Measurements from ENCODE around the gene GUCA2B. TPM values are rescaled to one million over a fixed set of nuclear protein-coding genes. Genes with fewer than 3 reads are reported as not detected.

Gene GUCA2B
- total RNA-seq, 1 donor from 2014 or later, result not detected

DNA sequence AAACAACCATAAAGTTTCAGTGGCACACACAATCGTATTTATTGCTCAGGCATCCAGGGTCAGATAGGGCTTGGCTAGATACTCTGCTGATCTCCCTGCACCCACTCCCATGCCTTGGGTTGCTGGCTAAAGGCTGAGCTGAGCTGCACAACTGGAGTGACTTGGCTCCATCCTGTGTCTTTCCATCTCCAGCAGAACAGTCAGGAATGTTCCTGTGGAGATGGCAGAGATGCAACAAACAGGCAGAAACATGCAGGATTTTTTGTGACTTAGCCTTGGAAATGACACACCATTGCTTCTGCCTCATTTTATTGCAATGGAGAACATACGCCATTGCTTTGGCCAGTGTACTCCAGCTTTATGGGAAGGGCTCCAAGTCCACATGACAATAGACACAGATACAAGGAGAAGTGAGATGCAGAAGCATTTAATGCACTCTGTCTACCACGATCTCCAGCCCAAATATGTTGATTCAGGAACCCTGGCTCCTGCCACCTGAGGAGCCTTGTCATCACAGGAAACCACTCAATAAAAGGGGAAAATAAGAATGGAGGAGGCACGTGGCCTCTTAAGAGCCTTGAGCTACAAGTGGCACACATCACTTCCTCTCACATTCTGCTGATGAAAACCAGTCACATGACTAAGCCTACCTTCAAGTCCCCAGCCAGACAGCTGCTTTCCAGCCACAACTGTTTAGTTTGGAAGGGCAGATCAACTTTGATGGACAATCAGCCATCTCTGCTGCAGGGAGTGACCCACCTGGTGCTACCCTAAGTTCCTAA lies 10.1 kb upstream of the GUCA2B start:
- DNase-seq (ENCODE audit: low spot score in 2 of 2) (no peak), FAIRE-seq (no peak)

DNA sequence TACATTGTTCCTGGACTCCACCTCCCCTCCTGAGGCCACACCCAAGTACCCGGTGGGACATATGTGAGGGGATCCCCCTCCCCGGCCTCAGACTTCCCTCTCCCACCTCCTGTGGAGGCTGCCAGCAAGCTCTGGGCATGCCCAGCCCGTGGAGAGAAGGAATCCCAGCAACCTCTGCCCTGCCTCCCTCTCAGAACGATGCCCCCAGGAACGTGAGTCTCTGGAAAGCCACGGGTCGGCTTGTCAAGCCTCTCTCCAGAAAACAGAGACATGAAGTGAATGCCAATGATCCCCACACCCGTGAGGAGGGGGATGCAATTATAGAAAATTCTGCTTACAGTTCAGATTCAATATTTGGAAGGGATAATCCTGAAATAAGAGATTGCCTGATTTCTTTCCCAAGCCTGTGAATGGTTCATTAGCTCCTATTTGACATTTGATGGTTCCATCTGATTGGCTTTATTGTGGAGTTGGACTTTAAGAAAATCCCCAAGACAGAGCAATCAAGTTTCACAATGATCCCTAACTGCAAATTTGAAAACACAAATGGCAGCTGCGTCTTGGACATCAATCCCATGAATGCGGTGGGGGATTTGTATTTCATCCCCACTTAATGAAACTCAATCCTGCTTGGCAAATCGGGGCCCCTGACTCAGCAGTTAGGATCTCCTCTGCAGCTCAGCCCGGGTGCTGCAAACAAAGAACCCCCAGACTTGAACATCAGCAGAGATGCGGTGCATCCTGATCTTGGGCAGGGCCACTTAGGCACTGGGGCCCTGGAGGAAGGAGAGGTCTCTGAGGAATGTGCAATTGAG lies 9.1 kb upstream of the GUCA2B start:
- FAIRE-seq (no peak), DNase-seq (ENCODE audit: low spot score in 2 of 2) (no peak)

DNA sequence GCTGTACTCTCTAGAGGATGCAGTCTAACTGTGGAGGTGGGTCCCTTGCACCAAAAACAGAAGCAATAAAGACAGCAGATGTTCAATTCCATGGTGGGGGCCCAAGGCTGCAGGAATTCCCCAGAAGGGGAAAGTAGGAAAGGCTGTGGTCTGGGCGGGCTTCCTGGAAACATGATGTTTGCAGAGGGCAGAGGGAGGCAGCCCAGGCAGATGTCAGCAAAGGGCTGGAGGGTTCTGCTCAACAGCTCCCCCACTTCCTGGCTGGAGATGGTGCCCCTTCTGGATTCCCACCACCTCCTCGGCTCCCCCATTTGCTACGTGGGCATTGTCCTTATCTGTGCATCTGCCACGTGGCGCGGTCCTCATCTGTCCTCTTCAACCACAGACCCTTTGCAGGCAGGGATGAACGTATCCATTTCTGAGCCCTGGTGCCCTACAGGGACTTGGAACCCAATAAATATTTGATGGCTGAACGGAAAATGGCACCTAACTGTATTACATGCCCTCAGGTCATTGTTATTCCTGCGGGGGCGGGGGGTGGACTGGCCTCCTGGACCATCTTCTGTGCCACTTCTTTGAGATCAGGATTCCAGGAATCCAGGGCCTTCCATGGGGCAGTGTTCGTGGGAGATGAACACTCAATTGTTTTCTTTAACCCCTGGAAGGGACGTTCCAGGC lies 8.4 kb upstream of the GUCA2B start:
- FAIRE-seq, result no peak
- no peak for DNase-seq (ENCODE audit: low spot score in 2 of 2)

- DNase-seq (ENCODE audit: low spot score in 2 of 2) (no peak), FAIRE-seq (no peak)
Measured at GRCh38 chr1:42145389-42145716, 7.9 kb upstream of the GUCA2B start.

- DNase-seq (ENCODE audit: low spot score in 2 of 2) (no peak), FAIRE-seq (no peak)
Measured at GRCh38 chr1:42145764-42146625, 7.2 kb upstream of the GUCA2B start.

DNA sequence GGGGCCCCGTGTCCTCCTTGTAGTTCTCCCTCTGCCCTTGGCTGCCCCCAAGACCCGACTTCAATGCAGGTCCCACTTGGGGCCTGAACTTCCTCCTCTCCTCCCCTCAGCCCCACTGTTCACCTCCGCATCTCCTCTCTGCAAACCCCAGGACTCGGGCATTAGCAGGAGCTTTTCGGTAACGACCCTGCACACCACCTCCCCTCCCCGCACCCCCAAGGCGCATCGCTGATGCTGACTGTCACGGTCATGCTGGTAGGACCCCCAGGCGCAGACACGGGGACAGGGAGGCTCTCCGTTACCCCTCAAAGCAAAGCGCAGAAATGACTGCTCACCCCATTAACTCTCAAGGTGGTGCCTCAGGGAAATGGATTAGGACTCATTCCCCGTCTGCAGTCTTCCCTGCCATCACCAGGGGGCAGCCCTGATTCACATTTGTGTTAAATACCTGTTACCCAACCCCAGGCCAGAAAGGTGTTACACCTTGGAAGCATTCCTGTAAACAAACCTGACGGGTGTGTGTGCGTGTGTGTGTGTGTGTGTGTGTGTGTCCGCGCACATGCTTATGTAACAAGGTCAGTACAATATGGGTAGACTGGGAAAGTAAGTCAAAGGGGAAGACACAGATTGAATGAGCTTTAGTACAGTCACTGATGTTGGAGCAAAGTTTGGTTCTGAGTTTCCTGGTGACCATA lies 6.4 kb upstream of the GUCA2B start:
- peak; percentile 48 to 64 for DNase-seq (ENCODE audit: low spot score in 2 of 2)
- FAIRE-seq, result no peak

DNA sequence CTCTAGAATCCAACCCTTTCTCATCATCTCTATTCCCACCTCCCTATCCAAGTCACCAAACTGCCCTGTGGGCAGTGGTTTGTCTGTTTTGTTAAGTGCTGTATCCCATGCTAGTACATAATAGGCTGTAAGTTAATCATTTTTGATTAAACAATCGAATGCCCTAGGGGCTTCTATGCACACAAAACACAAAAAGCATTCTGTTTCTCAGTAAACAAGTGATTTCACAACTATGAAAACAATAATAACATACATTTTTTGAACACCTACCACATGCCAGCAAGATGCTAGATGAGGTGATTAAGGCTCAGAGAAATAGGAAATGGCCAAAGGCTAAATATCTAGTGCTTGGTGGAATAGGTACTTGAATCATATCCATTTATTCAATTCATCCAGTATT lies 5.0 kb upstream of the GUCA2B start:
- FAIRE-seq, result no peak
- DNase-seq (ENCODE audit: low spot score in 2 of 2), result no peak

DNA sequence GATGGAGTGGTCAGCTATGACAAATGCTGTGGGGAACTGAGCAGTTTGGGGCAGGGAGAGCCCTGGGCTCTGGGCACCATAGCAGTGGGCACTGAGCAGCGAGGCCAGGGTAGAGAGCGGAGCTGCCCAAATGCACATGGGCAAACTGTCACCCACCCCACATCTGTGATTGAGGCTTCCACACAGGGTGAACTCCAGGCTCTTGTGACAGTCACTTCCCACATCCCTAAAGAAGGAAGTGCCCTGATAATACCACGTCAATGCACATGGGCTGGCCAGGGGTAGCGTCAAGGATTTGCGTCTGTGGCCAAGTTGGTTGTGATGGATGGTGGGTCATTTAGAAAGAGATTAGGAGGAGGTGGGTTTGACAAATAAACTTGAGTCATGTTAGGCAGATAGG lies 2.6 kb upstream of the GUCA2B start:
- DNase-seq (ENCODE audit: low spot score in 2 of 2) (no peak), FAIRE-seq (no peak)

DNA sequence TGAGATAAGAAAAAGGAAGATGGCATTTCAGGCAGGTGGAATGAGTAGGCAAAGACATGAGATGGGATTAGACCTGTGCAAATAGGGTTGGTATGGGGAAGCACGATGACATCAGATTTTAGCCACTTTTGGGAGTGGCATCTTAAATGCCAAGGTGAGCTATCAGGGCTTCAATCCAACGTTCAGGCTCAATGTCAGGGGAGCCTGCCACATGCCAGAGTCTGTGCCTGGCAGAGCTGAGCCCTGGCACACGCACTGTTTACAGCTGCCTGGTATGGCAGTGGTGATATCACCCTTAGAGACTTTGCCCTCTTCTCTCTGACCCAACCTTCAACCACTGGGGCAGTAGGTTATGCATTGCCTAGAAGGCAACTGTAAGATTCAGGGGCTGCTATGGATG lies 1.1 kb upstream of the GUCA2B start:
- DNase-seq (ENCODE audit: low spot score in 2 of 2) (no peak), FAIRE-seq (no peak)

DNA sequence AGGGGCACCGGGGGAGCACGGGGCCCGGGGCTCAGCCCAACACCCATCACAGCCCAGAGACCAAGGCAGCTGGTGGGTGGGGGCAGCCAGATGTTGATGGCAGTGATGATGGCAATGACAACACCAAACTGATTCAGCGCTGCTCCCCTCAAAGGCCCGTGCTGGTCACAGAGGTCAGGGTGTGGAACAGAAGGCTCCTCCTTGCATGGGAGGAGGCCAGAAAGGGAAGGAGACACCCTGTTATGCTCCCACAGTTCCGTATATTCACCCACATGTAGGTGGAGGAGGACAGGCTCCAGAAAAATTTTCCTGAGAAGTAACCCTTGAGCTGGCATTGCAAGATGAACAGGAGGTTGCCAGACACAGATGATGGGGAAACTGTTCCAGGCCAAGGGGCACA lies 414 bp downstream of the GUCA2B start:
- FAIRE-seq (no peak), DNase-seq (ENCODE audit: low spot score in 2 of 2) (no peak)

GRCh38 chr1:42154685-42155084 lies 1.5 kb downstream of the GUCA2B start:
- FAIRE-seq (no peak), DNase-seq (ENCODE audit: low spot score in 2 of 2) (no peak)

GRCh38 chr1:42155362-42155761 lies 2.2 kb downstream of the GUCA2B start:
- FAIRE-seq, result no peak

DNA sequence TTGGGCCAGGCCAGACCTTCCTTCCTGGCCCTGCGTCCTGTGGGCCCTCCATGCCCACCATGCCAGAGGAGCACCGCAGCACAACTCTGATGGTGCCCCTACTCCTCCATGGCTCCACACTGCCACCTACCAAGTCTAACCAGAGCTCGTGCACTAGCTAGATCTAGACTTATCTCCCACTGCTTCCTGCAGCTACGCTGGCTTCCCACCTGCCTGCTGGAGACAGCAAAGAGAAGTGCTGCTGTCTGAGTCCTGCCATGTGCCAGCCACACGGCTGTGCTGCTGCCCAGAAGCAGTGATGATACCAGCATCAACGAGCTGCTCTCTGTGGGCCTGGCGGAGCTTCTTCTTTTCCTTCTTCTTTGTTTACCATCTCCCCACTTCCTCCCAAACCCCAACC lies 4.5 kb downstream of the GUCA2B start:
- DNase-seq (ENCODE audit: low spot score in 2 of 2), result no peak
- FAIRE-seq, result no peak

More at GRCh38 chr1:42155362-42155761, 2.2 kb downstream of the GUCA2B start:
- no peak for DNase-seq (ENCODE audit: low spot score in 2 of 2)

DNA sequence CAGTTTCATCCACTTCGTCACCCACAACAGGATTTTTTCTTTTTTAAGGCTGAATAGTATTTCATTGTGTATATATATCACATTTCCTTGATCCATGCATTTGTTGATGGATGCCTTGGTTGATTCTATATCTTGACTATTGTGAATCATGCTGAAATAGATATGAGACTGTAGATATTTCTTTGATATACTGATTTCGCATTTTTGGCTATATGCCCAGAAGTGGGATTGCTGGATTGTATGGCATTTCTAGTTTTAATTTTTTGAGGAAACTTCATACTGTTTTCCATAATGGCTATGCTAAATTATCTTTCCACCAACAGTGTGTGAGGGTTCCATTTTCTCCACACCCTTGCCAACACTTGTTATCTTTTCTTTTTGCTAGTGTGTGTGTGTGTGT lies 5.0 kb downstream of the GUCA2B start:
- DNase-seq (ENCODE audit: low spot score in 2 of 2) (no peak), FAIRE-seq (no peak)

DNA sequence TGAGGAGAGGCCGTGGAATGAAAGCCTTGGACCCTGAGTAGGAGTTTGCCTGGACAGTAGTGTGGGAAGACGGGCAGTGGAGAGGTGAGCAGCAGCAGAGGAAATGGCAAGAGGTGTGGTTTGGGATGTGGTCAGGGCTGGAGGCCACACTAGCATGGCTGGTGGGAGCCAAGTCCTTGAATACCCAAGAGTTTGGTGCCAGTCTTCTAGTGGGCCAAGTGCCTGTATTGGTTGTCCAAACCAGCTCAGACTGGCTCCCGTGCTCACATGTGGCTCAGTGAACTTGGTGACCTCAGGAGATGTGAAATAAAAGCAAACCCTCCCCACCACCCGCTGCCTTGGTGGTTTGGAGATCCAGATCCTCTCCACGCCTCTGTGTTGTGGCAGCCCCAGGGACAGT lies 9.0 kb downstream of the GUCA2B start:
- DNase-seq (ENCODE audit: low spot score in 2 of 2) (no peak), FAIRE-seq (no peak)

DNA sequence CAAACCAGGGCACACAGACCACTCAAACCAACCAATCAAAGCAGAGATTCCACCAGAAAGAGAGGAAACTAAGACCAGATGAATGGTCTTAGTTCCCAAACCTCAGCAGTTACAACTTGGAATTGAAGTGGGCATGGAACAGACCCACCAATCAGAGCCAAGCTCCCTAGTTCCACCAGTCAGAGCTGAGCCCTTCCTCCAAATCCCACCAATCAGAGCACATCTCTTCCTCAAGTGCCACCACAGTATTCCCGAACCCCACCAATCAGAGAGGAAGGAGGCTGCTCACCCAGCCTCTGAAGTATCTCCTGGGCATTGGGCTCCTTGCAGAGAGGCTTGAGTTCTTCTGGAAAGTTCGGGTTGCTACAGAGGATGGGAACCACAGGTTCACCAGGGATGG lies 9.9 kb downstream of the GUCA2B start:
- no peak for DNase-seq (ENCODE audit: low spot score in 2 of 2)
- no peak for FAIRE-seq

DNA sequence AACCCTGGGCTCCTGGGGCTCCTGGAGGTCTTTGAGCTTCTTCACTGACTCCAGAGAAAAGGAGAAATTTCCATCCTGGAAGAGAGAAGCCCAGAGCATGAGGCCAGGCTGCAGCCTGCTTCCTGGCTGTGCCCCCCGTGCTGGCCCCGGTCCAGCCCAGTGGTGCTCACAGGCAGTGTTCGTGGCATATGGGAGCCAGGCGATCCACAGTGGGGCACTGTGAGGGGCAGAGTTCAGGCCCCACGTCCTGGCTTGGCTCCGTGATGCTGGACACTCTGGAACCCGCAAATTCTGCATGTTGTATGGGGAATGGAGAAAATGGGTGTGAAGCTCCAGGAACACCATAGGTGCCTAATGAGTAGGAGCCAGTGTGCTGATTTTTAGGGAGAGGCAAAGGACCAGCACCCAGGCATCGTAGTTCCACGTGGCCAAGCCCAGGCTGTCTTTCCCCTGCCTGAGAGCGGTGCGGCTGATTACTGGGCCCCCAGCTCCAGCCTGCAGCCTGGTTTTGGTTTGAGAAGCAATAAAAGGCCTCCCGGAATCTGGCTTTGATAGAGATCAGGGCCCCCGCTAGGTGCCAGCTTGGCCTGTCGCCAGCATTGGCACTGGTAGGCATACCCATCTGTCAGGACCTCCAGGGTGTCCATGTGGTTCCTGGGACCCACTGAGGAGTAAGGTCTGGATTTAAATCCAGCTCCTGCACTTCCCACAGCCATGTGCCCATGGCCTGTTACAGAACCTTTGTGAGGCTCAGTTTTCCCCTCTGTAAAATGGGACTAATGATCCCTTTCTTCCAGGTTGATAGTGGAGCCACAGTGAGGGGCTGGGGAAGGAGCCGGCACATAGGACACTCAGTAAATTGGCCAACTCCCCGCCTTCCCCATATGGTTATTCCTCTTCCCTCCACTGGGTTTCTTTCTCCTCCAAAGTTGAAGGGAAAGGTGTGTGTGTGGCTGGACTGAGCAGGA lies 10.6 kb downstream of the GUCA2B start:
- no peak for FAIRE-seq
- no peak for DNase-seq (ENCODE audit: low spot score in 2 of 2)

- FAIRE-seq (no peak), DNase-seq (ENCODE audit: low spot score in 2 of 2) (no peak)
Measured at GRCh38 chr1:42164551-42165420, 11.6 kb downstream of the GUCA2B start, which contains the start of gene GUCA2A. GUCA2A (minus strand) TSS chr1:42164745; CDS start chr1:42164712, 33 bp downstream.

Data from frontal cortex (tissue), 4 donors.